GM12878 (cell line): ENCODE results near the gene NAA30. TPM values are rescaled to one million over a fixed set of nuclear protein-coding genes. Genes with fewer than 3 reads are reported as not detected.

Experiments used
- ATAC-seq: fragments of 200-7000 bp; cut with Tn5 transposase; 3 replicates; pipeline ENCODE4 v1.9.1; 2020; ENCODE audit warnings: mild to moderate bottlenecking, moderate library complexity
- BruUV-seq: library from RNA; stranded (reverse); fragments of 400-500 nt; replicated peaks from 2 replicates; lab custom pipeline; 2021; lab: Mats Ljungman, UMichigan
- CTCF ChIA-PET: fragments of 300-600 bp; sonication (Branson Sonifier 250); formaldehyde crosslinking; extraction: SDS; loops from one replicate; lab custom pipeline; 2021; ENCODE audit warnings: inconsistent platforms; lab: Yijun Ruan, JAX
- POLR2A ChIA-PET: fragments of 350-600 bp; formaldehyde crosslinking; extraction: SDS; loops from one replicate; lab custom pipeline; 2021; ENCODE audit warnings: inconsistent platforms; lab: Charles Lee
- RAD21 ChIA-PET: fragments of 300-600 bp; sonication (Branson Sonifier 250); formaldehyde crosslinking; loops from one replicate; lab custom pipeline; 2023; ENCODE audit warnings: antibody characterized with exemption; ENCODE audit not compliant: unreplicated experiment; lab: Charles Lee
- SMC1A ChIA-PET: fragments of 300-600 bp; sonication (Branson Sonifier 250); formaldehyde crosslinking; loops from one replicate; lab custom pipeline; 2023; ENCODE audit not compliant: unreplicated experiment, uncharacterized antibody; lab: Charles Lee
- DNase-seq: peaks from one replicate; pipeline ENCODE4 v3.0.0-alpha.2; 2011; ENCODE audit warnings: low read depth, low spot score
- FAIRE-seq: peaks from 3 replicates; lab custom pipeline; 2011; peaks lifted over from hg19 to GRCh38; lab: Jason Lieb, UNC
- H2AFZ ChIP-seq: 2 replicates; pipeline ENCODE4 v1.6.0; 2011; ENCODE audit warnings: low read depth, low read length, control low read depth; ENCODE audit not compliant: control insufficient read depth
- H3K27ac ChIP-seq: 2 replicates; pipeline ENCODE4 v1.5.1; 2011; ENCODE audit warnings: control low read depth; ENCODE audit not compliant: control insufficient read depth, insufficient read depth
- H3K27me3 ChIP-seq, 2 experiments: replicated peaks in 1 of 2; 2 replicates each; pipeline versions ENCODE4 v1.6.0 to v1.6.1; 2011; ENCODE audit warnings: low read length in 1 of 2; ENCODE audit not compliant: control insufficient read depth in 2 of 2, insufficient read depth in 2 of 2
- H3K36me3 ChIP-seq, 2 experiments: 2 replicates each; pipeline ENCODE4 v1.5.1; 2011; ENCODE audit warnings: low read length in 1 of 2; ENCODE audit not compliant: control insufficient read depth in 2 of 2, insufficient read depth in 2 of 2
- H3K4me1 ChIP-seq: 2 replicates; pipeline ENCODE4 v1.6.1; 2011; ENCODE audit warnings: mild to moderate bottlenecking, low read length, moderate library complexity, mixed read lengths; ENCODE audit not compliant: control insufficient read depth, insufficient read depth
- H3K4me2 ChIP-seq: 2 replicates; pipeline ENCODE4 v1.6.0; 2011; ENCODE audit warnings: control low read depth; ENCODE audit not compliant: control insufficient read depth, insufficient read depth
- H3K4me3 ChIP-seq: fragments of 200-600 bp; sonication (generic); 2 replicates; pipeline ENCODE4 v1.5.1; 2016
- H3K79me2 ChIP-seq: 2 replicates; pipeline ENCODE4 v1.6.0; 2011; ENCODE audit warnings: low read length; ENCODE audit not compliant: control insufficient read depth, insufficient read depth
- H3K9ac ChIP-seq: 2 replicates; pipeline ENCODE4 v1.8.0; 2011; ENCODE audit warnings: low read length, control low read depth, mixed read lengths; ENCODE audit not compliant: control insufficient read depth, insufficient read depth
- H3K9me3 ChIP-seq: replicated peaks from 3 replicates; pipeline ENCODE4 v1.5.1; 2011; ENCODE audit warnings: mild to moderate bottlenecking, low read length; ENCODE audit not compliant: control insufficient read depth, insufficient read depth
- H4K20me1 ChIP-seq: 2 replicates; pipeline ENCODE4 v1.6.0; 2011; ENCODE audit not compliant: control insufficient read depth, insufficient read depth
- IRF5 ChIP-seq: fragments of 450-650 bp; IDR thresholded peaks from 2 replicates; pipeline ENCODE4 v1.6.1; 2017; ENCODE audit warnings: borderline replicate concordance
- JUND ChIP-seq: IDR thresholded peaks from 2 replicates; pipeline ENCODE4 v1.6.1; 2012; ENCODE audit warnings: low read depth, mild to moderate bottlenecking, low read length, improper control_type of control experiment, moderate library complexity
- TARDBP ChIP-seq: IDR thresholded peaks from 2 replicates; pipeline ENCODE4 v1.6.1; 2016; ENCODE audit warnings: borderline replicate concordance
- TCF3 ChIP-seq: IDR thresholded peaks from 2 replicates; pipeline ENCODE4 v1.6.1; 2012; ENCODE audit warnings: low read depth, mild to moderate bottlenecking, low read length, borderline replicate concordance; ENCODE audit not compliant: insufficient read depth
- USF1 ChIP-seq: IDR thresholded peaks from 2 replicates; pipeline ENCODE4 v1.6.1; 2011; ENCODE audit warnings: borderline replicate concordance, low read depth, mild to moderate bottlenecking, moderate library complexity, mixed read lengths, low read length; ENCODE audit not compliant: insufficient read depth; ENCODE audit errors: extremely low read length
- WGBS: methylation state at CpG from one replicate; pipeline ENCODE4 v1.1.6; 2016; ENCODE audit warnings: low lambda C conversion rate; ENCODE audit not compliant: insufficient replicate concordance, insufficient coverage; ENCODE audit errors: missing lambda C conversion rate; 5-methylcytosine and 5-hydroxymethylcytosine counted together
- in situ Hi-C: fragments of 300-500 bp; cut with MboI; formaldehyde crosslinking; loops from 9 replicates; pipeline ENCODE4 v1.14.3; 2018; ENCODE audit warnings: mixed read lengths
- intact Hi-C: fragments of 100-400 bp; cut with micrococcal nuclease; formaldehyde crosslinking; loops from one replicate; pipeline ENCODE4 v1.14.2; 2022; ENCODE audit not compliant: unreplicated experiment
- polyA plus RNA-seq, 11 experiments: library from polyadenylated mRNA; depleted of rRNA in 4 of 11; unstranded in 6 of 11; stranded (reverse) in 5 of 11; fragments of >200 nt; fragmentation: Nextera tagmentation in 4 of 11; fragmentation: Illumina TruSeq in 1 of 11; extraction: Ambion mirVana in 4 of 11; extraction: Trizol in 1 of 11; gene quantifications; 1 replicate in 1 of 11; 2 replicates in 10 of 11; pipeline versions ENCODE4 v1.2.1 to v1.2.3, GENCODE V29; 2011 to 2016; ENCODE audit warnings: inconsistent platforms in 2 of 11, missing spikeins in 2 of 11, low read depth in 1 of 11
- total RNA-seq, 4 experiments: library from RNA; depleted of rRNA in 3 of 4; stranded (reverse); fragments of >200 nt in 3 of 4; fragmentation: Illumina TruSeq in 1 of 4; extraction: Trizol in 1 of 4; gene quantifications; 2 replicates each; pipeline versions ENCODE4 v1.2.1 to v1.2.3, GENCODE V29; 2013 to 2021

The NAA30 gene
- total and polyA plus RNA-seq, 10 of the 15 experiments (the other 5 are each of a cell fraction or from before 2014, with no cell fraction given): 4.5 to 15.6 (median 10.5) TPM

GRCh38 chr14:57420033-57420432 is 29.6 kb downstream of the NAA30 start:
- Histone ChIP-seq H3K9ac (no peak overlapping the region), H3K27me3 (no peaks in the 10 kb centered on the region), H3K79me2 (no peaks in the 10 kb centered on the region), H3K4me2 (no peak overlapping the region), H3K9me3 (no peaks in the 10 kb centered on the region), H3K4me3 (no peak overlapping the region), H3K27ac (no peak overlapping the region), H4K20me1 (no peaks in the 10 kb centered on the region), H3K4me1 (no peaks in the 10 kb centered on the region), H2AFZ (no peak overlapping the region), H3K36me3 (no peaks in the 10 kb centered on the region)
- no peak for ATAC-seq
- ChIA-PET SMC1A (interaction anchor here (0.6 kb wide), 1 partner anchor 1238 kb away, joined by 3 read pairs; no protein-coding TSS in a partner anchor), POLR2A (no interaction called here), RAD21 (no interaction called here), CTCF (no interaction called here)
- intact Hi-C loops: no loop called here
- in situ Hi-C loops: no loop called here
- TF ChIP-seq USF1 (no peak), TARDBP (no peak), IRF5 (no peak)
- DNase-seq: no peak
- BruUV-seq: no TSS peak
- WGBS: 74% methylated on average over 4 of the region's 4 CpGs
- no peak for FAIRE-seq

- H2AFZ ChIP-seq: no peak overlapping the region
- no peak overlapping the region for H3K4me3 ChIP-seq
- H3K4me2 ChIP-seq: no peak overlapping the region
- H3K9ac ChIP-seq: no peak overlapping the region
- H4K20me1 ChIP-seq: no peaks in the 10 kb centered on the region
- no peak for ATAC-seq
- intact Hi-C loops: no loop called here
- H3K27ac ChIP-seq: no peak overlapping the region
- POLR2A ChIA-PET: no interaction called here
- CTCF ChIA-PET: no interaction called here
- no peaks in the 10 kb centered on the region for H3K36me3 ChIP-seq
- no peaks in the 10 kb centered on the region for H3K27me3 ChIP-seq
- BruUV-seq: no TSS peak
- 65% methylated on average over 3 of the region's 3 CpGs for WGBS
- H3K79me2 ChIP-seq: no peaks in the 10 kb centered on the region
- DNase-seq: no peak
- in situ Hi-C loops: no loop called here
- no peaks in the 10 kb centered on the region for H3K4me1 ChIP-seq
- FAIRE-seq: no peak
- SMC1A ChIA-PET: no interaction called here
- RAD21 ChIA-PET: no interaction called here
- TF ChIP-seq USF1 (no peak), JUND (no peak), TCF3 (no peak)
- H3K9me3 ChIP-seq: no peaks in the 10 kb centered on the region
Measured at GRCh38 chr14:57420986-57421385, 30.6 kb downstream of the NAA30 start.
